Measurements from ENCODE around the gene FBXL7.

Gene FBXL7

GRCh38 chr5:15499528-15500324 is at the start of gene FBXL7:
Gene FBXL7, plus strand, starts transcription at chr5:15500180.
- DNase-seq (ENCODE audit: low read depth) = no peak

GRCh38 chr5:15450473-15450872 is 49.5 kb upstream of the FBXL7 start:
- no peak for DNase-seq (ENCODE audit: low read depth)

GRCh38 chr5:15450949-15451348 is 49.0 kb upstream of the FBXL7 start:
- DNase-seq (ENCODE audit: low read depth) = no peak

GRCh38 chr5:15452030-15452429 is 48.0 kb upstream of the FBXL7 start:
- DNase-seq (ENCODE audit: low read depth) = no peak

- peak; percentile 59 for DNase-seq (ENCODE audit: low read depth)
These were observed 47.2 kb upstream of the FBXL7 start for GRCh38 chr5:15452781-15453180.

GRCh38 chr5:15459200-15459599 is 40.8 kb upstream of the FBXL7 start:
- no peak for DNase-seq (ENCODE audit: low read depth)

- DNase-seq (ENCODE audit: low read depth) = peak; percentile 5
These were observed 36.6 kb upstream of the FBXL7 start for GRCh38 chr5:15463231-15463980.

GRCh38 chr5:15472116-15472515 is 27.9 kb upstream of the FBXL7 start:
- DNase-seq (ENCODE audit: low read depth) = no peak

- no peak for DNase-seq (ENCODE audit: low read depth)
These were observed 25.7 kb upstream of the FBXL7 start for GRCh38 chr5:15474143-15474719.

- DNase-seq (ENCODE audit: low read depth) = no peak
These were observed 24.6 kb upstream of the FBXL7 start for GRCh38 chr5:15475367-15475766.

GRCh38 chr5:15476977-15477376 is 23.0 kb upstream of the FBXL7 start:
- no peak for DNase-seq (ENCODE audit: low read depth)

GRCh38 chr5:15480436-15480835 is 19.5 kb upstream of the FBXL7 start:
- DNase-seq (ENCODE audit: low read depth) = no peak

- DNase-seq (ENCODE audit: low read depth) = no peak
These were observed 16.5 kb upstream of the FBXL7 start for GRCh38 chr5:15483351-15484097.

- no peak for DNase-seq (ENCODE audit: low read depth)
These were observed 12.8 kb upstream of the FBXL7 start for GRCh38 chr5:15487228-15487627.

GRCh38 chr5:15489571-15490235 is 10.3 kb upstream of the FBXL7 start:
- DNase-seq (ENCODE audit: low read depth) = no peak

GRCh38 chr5:15492545-15492944 is 7.4 kb upstream of the FBXL7 start:
- no peak for DNase-seq (ENCODE audit: low read depth)

- DNase-seq (ENCODE audit: low read depth) = no peak
These were observed 6.5 kb upstream of the FBXL7 start for GRCh38 chr5:15493501-15493900.

GRCh38 chr5:15495026-15495425 is 5.0 kb upstream of the FBXL7 start:
- no peak for DNase-seq (ENCODE audit: low read depth)

GRCh38 chr5:15496886-15497285 is 3.1 kb upstream of the FBXL7 start:
- no peak for DNase-seq (ENCODE audit: low read depth)

GRCh38 chr5:15500325-15501001 is 483 bp downstream of the FBXL7 start:
- DNase-seq (ENCODE audit: low read depth) = no peak

GRCh38 chr5:15501091-15501791 is 1.3 kb downstream of the FBXL7 start:
- peak; percentile 51 for DNase-seq (ENCODE audit: low read depth)

Data from fibroblast of the conjunctiva (primary cell).